Liver (tissue), 3 donors: ENCODE results near the gene ULK2.

ENCODE experiments used
- ATF3 ChIP-seq: IDR thresholded peaks from 2 replicates; pipeline ENCODE4 v1.6.1; 2016; ENCODE audit warnings: antibody characterized with exemption
- EGR1 ChIP-seq, 2 donors: IDR thresholded peaks; 2 replicates each; pipeline ENCODE4 v1.6.1; 2016 to 2018; ENCODE audit warnings: antibody characterized with exemption in 2 of 2, low read depth in 2 of 2
- FOXA1 ChIP-seq: IDR thresholded peaks from 2 replicates; pipeline ENCODE4 v1.6.1; 2016; ENCODE audit warnings: antibody characterized with exemption
- GABPA ChIP-seq, 2 donors: IDR thresholded peaks in 1 of 2; conservative IDR thresholded peaks in 1 of 2; 2 replicates each; pipeline ENCODE4 v1.6.1; 2016; ENCODE audit warnings: antibody characterized with exemption in 2 of 2, mild to moderate bottlenecking in 1 of 2, moderate library complexity in 1 of 2
- MAX ChIP-seq: IDR thresholded peaks from 2 replicates; pipeline ENCODE4 v1.6.1; 2016; ENCODE audit warnings: antibody characterized with exemption
- NR2F2 ChIP-seq: IDR thresholded peaks from 2 replicates; pipeline ENCODE4 v1.6.1; 2016; ENCODE audit warnings: antibody characterized with exemption
- RAD21 ChIP-seq, 2 donors: IDR thresholded peaks; 2 replicates each; pipeline ENCODE4 v1.6.1; 2016; ENCODE audit warnings: antibody characterized with exemption in 2 of 2, mild to moderate bottlenecking in 2 of 2
- RXRA ChIP-seq, 2 donors: IDR thresholded peaks; 2 replicates each; pipeline ENCODE4 v1.6.1; 2017 to 2018; ENCODE audit warnings: antibody characterized with exemption in 2 of 2, mild to moderate bottlenecking in 1 of 2
- SP1 ChIP-seq: IDR thresholded peaks from 2 replicates; pipeline ENCODE4 v1.6.1; 2018; ENCODE audit warnings: antibody characterized with exemption, mild to moderate bottlenecking
- TAF1 ChIP-seq: conservative IDR thresholded peaks from 2 replicates; pipeline ENCODE4 v1.6.1; 2016; ENCODE audit warnings: antibody characterized with exemption, mild to moderate bottlenecking
- ZBTB33 ChIP-seq: IDR thresholded peaks from 2 replicates; pipeline ENCODE4 v1.6.1; 2016; ENCODE audit warnings: antibody characterized with exemption
- TF ChIP-seq, protein P1 (sequence below): fragments of 150-350 bp; IDR thresholded peaks from 2 replicates; pipeline ENCODE4 v1.5.1; 2017; ENCODE audit warnings: improper control_type of control experiment, low read depth, low read length; ENCODE audit not compliant: missing input control
- donor health status: healthy.
- donor health status: healthy.

DNA sequence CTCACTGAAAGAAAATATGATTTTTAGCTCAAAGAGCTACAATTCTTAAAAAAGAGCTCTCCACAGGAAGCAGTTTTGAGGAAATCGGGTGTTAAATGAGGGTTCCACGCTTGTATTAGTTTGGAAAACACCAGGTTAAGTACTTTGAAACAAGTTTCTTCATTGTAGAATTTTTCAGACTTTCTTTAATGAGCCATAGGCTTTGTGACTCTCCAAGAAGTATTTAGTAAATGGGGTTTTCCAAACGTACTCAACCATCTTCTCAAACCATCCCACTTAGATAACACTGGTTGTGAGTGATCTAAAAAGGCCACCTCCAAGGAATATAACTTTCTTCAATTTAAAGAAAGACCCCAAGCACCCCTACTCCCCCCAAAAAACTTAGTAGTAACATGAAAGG, 2.7 kb downstream of the ULK2 start:
- TF ChIP-seq, protein P1, sequence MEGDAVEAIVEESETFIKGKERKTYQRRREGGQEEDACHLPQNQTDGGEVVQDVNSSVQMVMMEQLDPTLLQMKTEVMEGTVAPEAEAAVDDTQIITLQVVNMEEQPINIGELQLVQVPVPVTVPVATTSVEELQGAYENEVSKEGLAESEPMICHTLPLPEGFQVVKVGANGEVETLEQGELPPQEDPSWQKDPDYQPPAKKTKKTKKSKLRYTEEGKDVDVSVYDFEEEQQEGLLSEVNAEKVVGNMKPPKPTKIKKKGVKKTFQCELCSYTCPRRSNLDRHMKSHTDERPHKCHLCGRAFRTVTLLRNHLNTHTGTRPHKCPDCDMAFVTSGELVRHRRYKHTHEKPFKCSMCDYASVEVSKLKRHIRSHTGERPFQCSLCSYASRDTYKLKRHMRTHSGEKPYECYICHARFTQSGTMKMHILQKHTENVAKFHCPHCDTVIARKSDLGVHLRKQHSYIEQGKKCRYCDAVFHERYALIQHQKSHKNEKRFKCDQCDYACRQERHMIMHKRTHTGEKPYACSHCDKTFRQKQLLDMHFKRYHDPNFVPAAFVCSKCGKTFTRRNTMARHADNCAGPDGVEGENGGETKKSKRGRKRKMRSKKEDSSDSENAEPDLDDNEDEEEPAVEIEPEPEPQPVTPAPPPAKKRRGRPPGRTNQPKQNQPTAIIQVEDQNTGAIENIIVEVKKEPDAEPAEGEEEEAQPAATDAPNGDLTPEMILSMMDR = no peak
- TF ChIP-seq TAF1 (no peak), NR2F2 (no peak), ATF3 (no peak), GABPA (IDR thresholded peaks at IDR 0.05 in 1 of 2, conservative IDR thresholded peaks at IDR 0.05 in 1 of 2) (no peak), RAD21 (IDR thresholded peaks at IDR 0.05) (no peak), SP1 (no peak), RXRA (IDR thresholded peaks at IDR 0.05) (no peak), ZBTB33 (no peak), EGR1 (IDR thresholded peaks at IDR 0.05; ENCODE audit: low read depth in 2 of 2) (no peak), MAX (no peak), FOXA1 (no peak)
